ENCODE measurements around the gene PTPN23.

DNA sequence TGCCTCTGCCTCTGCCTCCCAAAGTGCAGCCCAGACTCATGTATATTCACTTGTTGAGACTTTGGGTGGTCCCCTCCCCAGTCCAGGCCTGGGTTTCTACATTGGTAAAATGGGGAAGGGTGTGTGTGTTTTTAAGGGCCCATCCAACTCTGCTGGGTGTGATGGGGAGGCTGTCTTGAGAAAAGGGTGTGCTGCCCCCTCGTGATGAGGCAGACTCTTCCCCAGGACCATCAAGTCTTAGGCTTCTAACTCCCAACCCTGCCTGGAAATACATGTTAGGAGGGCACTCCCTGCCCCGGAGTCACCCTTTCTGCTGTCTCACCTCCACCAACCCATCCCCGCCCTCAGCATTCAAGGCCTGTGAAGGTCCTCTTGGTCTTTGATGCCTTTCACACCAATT, 4.4 kb upstream of the PTPN23 start:
- no peak for TF ChIP-seq IRF3 (IDR thresholded peaks at IDR 0.05)
- no peak for TF ChIP-seq NRF1 (conservative IDR thresholded peaks at IDR 0.05; ENCODE audit: low read depth, low read length)
- TF ChIP-seq EZH2 (IDR thresholded peaks at IDR 0.05; ENCODE audit: borderline replicate concordance, control insufficient read depth, low read depth, low read length) = no peak
- no peak for TF ChIP-seq MAX (IDR thresholded peaks at IDR 0.05; ENCODE audit: low read depth, low read length)
